Suprapubic skin (tissue), 4 donors: ENCODE measurements around the gene KCNK17. TPM values are rescaled to one million over a fixed set of nuclear protein-coding genes. Genes with fewer than 3 reads are reported as not detected.

Experiments
- DNase-seq, 2 donors: peaks; one replicate each; pipeline ENCODE4 v3.0.0-alpha.2; 2019; ENCODE audit warnings: low spot score in 2 of 2
- H3K27ac ChIP-seq: fragments of 200-600 bp; sonication (generic); one replicate; pipeline ENCODE4 v1.5.1; 2019
- H3K27me3 ChIP-seq: fragments of 200-600 bp; sonication (generic); one replicate; pipeline ENCODE4 v1.5.1; 2019
- H3K36me3 ChIP-seq: fragments of 200-600 bp; sonication (generic); one replicate; pipeline ENCODE4 v1.5.1; 2019
- H3K4me1 ChIP-seq: fragments of 200-600 bp; sonication (generic); one replicate; pipeline ENCODE4 v1.5.1; 2019
- H3K4me3 ChIP-seq: fragments of 200-600 bp; sonication (generic); one replicate; pipeline ENCODE4 v1.5.1; 2019; ENCODE audit warnings: mild to moderate bottlenecking
- H3K9me3 ChIP-seq: fragments of 200-600 bp; sonication (generic); one replicate; pipeline ENCODE4 v1.5.1; 2019
- EP300 ChIP-seq: sonication (generic); formaldehyde crosslinking; IDR thresholded peaks from one replicate; pipeline ENCODE4 v1.6.1; 2017; ENCODE audit warnings: antibody characterized with exemption
- POLR2A ChIP-seq, 2 donors: fragments of 450-650 bp; IDR thresholded peaks; one replicate each; pipeline ENCODE4 v1.6.1; 2017; ENCODE audit warnings: antibody characterized with exemption in 2 of 2, mild to moderate bottlenecking in 2 of 2, moderate library complexity in 2 of 2
- POLR2AphosphoS5 ChIP-seq, 3 donors: sonication (generic); formaldehyde crosslinking; IDR thresholded peaks; one replicate each; pipeline ENCODE4 v1.6.1; 2017; ENCODE audit warnings: antibody characterized with exemption in 3 of 3
- WGBS: methylation state at CpG from one replicate; pipeline ENCODE4 v1.1.5; 2018; 5-methylcytosine and 5-hydroxymethylcytosine counted together
- total RNA-seq, 4 donors: library from RNA; depleted of rRNA; stranded (reverse); fragments of >200 nt; gene quantifications; one replicate each; pipeline ENCODE4 v1.1.0, GENCODE V29; 2016
- TF ChIP-seq, protein P1 (sequence below), 2 donors: fragments of 200-600 bp in 1 of 2; fragments of 450-650 bp in 1 of 2; sonication (generic) in 1 of 2; IDR thresholded peaks; one replicate each; pipeline ENCODE4 v1.5.1; 2016 to 2019; ENCODE audit warnings: antibody characterized with exemption in 2 of 2, mild to moderate bottlenecking in 1 of 2, moderate library complexity in 1 of 2

Gene KCNK17
- total RNA-seq, 4 donors from 2014 or later, result not detected

DNA sequence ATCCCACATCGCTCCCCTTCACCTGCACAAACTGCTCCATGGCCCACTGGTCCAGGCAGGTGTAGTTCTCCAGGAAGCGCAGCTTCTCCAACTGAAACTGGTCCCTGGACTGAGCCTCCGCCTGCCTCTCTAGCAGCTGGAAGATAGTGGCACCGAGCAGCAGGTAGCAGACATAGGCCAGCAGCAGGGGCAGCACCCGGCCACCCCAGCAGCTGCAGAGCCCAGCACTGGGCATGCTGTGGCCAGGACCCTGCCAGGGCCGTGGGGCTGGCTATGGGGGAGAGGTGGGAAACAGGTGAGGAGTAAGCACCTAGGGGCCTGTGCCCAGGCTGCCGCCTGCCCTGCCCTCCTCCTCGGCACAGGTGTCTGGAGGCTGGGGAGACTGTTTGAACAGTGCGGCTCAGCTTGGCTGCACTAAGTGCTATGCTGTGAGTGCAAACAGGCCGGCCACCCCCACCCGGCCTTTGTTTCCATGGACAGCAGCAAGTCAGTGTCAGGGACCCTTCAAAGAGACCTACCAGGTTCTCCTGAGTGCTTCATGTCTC lies 8.2 kb upstream of the KCNK17 start, which contains the start of gene KCNK16:
Gene KCNK16 (minus strand): TSS at position 397 of the 545 bp plus-strand sequence. CDS start 162 bp downstream, at position 235.
- TF ChIP-seq POLR2A (IDR thresholded peaks at IDR 0.05), result no peak
- TF ChIP-seq, protein P1, sequence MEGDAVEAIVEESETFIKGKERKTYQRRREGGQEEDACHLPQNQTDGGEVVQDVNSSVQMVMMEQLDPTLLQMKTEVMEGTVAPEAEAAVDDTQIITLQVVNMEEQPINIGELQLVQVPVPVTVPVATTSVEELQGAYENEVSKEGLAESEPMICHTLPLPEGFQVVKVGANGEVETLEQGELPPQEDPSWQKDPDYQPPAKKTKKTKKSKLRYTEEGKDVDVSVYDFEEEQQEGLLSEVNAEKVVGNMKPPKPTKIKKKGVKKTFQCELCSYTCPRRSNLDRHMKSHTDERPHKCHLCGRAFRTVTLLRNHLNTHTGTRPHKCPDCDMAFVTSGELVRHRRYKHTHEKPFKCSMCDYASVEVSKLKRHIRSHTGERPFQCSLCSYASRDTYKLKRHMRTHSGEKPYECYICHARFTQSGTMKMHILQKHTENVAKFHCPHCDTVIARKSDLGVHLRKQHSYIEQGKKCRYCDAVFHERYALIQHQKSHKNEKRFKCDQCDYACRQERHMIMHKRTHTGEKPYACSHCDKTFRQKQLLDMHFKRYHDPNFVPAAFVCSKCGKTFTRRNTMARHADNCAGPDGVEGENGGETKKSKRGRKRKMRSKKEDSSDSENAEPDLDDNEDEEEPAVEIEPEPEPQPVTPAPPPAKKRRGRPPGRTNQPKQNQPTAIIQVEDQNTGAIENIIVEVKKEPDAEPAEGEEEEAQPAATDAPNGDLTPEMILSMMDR (IDR thresholded peaks at IDR 0.05), result no peak
- no peak for TF ChIP-seq POLR2AphosphoS5 (IDR thresholded peaks at IDR 0.05)
- TF ChIP-seq EP300, result no peak
- WGBS, result 85% methylated on average over 2 of the region's 11 CpGs
- no peak within 1 kb of the TSS for H3K27ac ChIP-seq
- H3K27me3 ChIP-seq, result peaks cover 6% of the 10 kb centered on the region
- no peaks in the 10 kb centered on the region for H3K9me3 ChIP-seq
- no peaks in the 10 kb centered on the region for H3K36me3 ChIP-seq
- no peak for DNase-seq
- no peaks in the 10 kb centered on the region for H3K4me1 ChIP-seq
- no peak within 1 kb of the TSS for H3K4me3 ChIP-seq

DNA sequence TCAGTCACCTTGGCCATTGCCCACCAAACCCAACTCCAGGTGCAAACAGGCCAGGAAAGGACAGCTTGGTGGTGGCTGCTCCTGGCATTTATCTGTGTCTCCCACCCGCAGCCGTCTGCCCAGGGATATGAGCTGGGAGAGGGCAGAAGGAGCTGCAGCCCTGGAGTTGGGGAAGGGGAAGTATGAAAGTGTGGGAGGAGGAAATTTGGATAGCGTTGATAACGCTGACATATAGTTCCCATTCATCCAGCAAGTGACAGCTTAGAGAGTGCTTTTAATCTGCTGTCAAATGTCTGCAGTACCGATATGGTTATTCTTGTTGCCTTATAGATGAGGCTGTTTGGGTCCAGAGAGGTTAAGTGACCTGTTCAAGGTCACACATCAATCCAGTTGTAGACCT lies 7.5 kb upstream of the KCNK17 start:
- Histone ChIP-seq H3K27ac (no peak overlapping the region), H3K4me1 (no peaks in the 10 kb centered on the region), H3K36me3 (no peaks in the 10 kb centered on the region), H3K4me3 (no peak overlapping the region), H3K27me3 (peaks cover 3% of the 10 kb centered on the region), H3K9me3 (no peaks in the 10 kb centered on the region)
- WGBS, result 69% methylated on average over 5 of the region's 5 CpGs
- TF ChIP-seq EP300, result no peak
- TF ChIP-seq, protein P1 (IDR thresholded peaks at IDR 0.05), result no peak
- TF ChIP-seq POLR2AphosphoS5 (IDR thresholded peaks at IDR 0.05), result no peak
- TF ChIP-seq POLR2A (IDR thresholded peaks at IDR 0.05), result no peak
- DNase-seq, result no peak

DNA sequence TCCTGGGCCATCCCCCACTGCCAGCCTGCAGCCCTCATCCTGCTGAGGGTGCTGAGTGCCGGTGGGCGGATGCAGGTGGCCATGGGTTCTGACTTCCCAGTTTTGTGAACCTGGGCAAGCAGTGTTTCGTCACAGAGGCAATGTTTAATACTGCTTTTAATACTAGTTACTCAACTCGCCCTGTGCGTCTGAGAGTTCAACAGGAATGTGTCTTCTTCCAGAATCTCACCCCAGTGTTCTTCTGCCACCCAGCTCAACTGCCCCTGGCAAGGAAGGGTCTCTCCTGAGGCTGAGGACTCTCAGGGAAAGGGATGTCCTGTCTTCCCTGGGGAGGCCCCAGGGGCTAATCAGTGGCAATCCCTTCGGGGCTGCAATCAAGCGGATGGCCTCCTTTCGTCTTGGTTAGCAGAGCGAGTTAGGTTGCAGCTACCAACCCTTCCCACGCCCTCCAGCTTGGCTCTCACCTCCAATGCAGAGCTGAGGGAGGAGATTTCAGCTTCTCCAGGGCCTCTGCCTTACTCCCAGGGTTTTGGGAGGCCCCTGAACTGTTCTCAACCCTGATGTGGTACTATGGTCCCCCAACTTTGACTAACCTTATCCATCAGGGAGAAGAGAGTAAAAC lies 6.3 kb upstream of the KCNK17 start:
- H3K27ac ChIP-seq, result no peak overlapping the region
- TF ChIP-seq POLR2A (IDR thresholded peaks at IDR 0.05) (no peak), EP300 (no peak), POLR2AphosphoS5 (IDR thresholded peaks at IDR 0.05) (no peak)

GRCh38 chr6:39319621-39320362 lies 5.6 kb upstream of the KCNK17 start:
- no peaks in the 10 kb centered on the region for H3K4me1 ChIP-seq
- H3K4me3 ChIP-seq, result no peak overlapping the region
- no peaks in the 10 kb centered on the region for H3K36me3 ChIP-seq
- no peak for DNase-seq
- no peak for TF ChIP-seq POLR2A (IDR thresholded peaks at IDR 0.05)
- TF ChIP-seq, protein P1 (IDR thresholded peaks at IDR 0.05), result no peak
- H3K27ac ChIP-seq, result no peak overlapping the region
- H3K27me3 ChIP-seq, result peaks cover 21% of the 10 kb centered on the region
- no peaks in the 10 kb centered on the region for H3K9me3 ChIP-seq
- 70% methylated on average over 9 of the region's 13 CpGs for WGBS

More for the DNA sequence above, 6.3 kb upstream of the KCNK17 start:
- no peak overlapping the region for H3K4me3 ChIP-seq
- no peaks in the 10 kb centered on the region for H3K4me1 ChIP-seq
- no peaks in the 10 kb centered on the region for H3K9me3 ChIP-seq
- H3K36me3 ChIP-seq, result no peaks in the 10 kb centered on the region
- peaks cover 15% of the 10 kb centered on the region for H3K27me3 ChIP-seq
- 80% methylated on average over 5 of the region's 10 CpGs for WGBS
- no peak for DNase-seq

- WGBS, result 52% methylated on average over 3 of the region's 3 CpGs
- Histone ChIP-seq H3K4me1 (peaks cover 12% of the 10 kb centered on the region), H3K9me3 (no peaks in the 10 kb centered on the region), H3K27me3 (peaks cover 44% of the 10 kb centered on the region), H3K27ac (no peak overlapping the region), H3K4me3 (no peak overlapping the region), H3K36me3 (no peaks in the 10 kb centered on the region)
- TF ChIP-seq, protein P1 (IDR thresholded peaks at IDR 0.05), result no peak
- TF ChIP-seq POLR2A (IDR thresholded peaks at IDR 0.05) (no peak), EP300 (no peak), POLR2AphosphoS5 (IDR thresholded peaks at IDR 0.05) (no peak)
- DNase-seq, result no peak
Observed at GRCh38 chr6:39317256-39317655, 3.0 kb upstream of the KCNK17 start.
